ENCODE measurements around the gene ANO3. TPM values are rescaled to one million over a fixed set of nuclear protein-coding genes. Genes with fewer than 3 reads are reported as not detected.

Gene ANO3
- total RNA-seq, 1 experiment from 2014 or later: not detected

GRCh38 chr11:26621132-26621531, 289.2 kb downstream of the ANO3 start:
- no peak overlapping the region for H2AFZ ChIP-seq (ENCODE audit: low read length)
- TF ChIP-seq EZH2 (IDR thresholded peaks at IDR 0.05; ENCODE audit: low read length, unreplicated experiment) (no peak), EZH2phosphoT487 (IDR thresholded peaks at IDR 0.05; ENCODE audit: borderline replicate concordance, low read length) (no peak)
- TF ChIP-seq, protein P1, sequence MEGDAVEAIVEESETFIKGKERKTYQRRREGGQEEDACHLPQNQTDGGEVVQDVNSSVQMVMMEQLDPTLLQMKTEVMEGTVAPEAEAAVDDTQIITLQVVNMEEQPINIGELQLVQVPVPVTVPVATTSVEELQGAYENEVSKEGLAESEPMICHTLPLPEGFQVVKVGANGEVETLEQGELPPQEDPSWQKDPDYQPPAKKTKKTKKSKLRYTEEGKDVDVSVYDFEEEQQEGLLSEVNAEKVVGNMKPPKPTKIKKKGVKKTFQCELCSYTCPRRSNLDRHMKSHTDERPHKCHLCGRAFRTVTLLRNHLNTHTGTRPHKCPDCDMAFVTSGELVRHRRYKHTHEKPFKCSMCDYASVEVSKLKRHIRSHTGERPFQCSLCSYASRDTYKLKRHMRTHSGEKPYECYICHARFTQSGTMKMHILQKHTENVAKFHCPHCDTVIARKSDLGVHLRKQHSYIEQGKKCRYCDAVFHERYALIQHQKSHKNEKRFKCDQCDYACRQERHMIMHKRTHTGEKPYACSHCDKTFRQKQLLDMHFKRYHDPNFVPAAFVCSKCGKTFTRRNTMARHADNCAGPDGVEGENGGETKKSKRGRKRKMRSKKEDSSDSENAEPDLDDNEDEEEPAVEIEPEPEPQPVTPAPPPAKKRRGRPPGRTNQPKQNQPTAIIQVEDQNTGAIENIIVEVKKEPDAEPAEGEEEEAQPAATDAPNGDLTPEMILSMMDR (conservative IDR thresholded peaks at IDR 0.05; ENCODE audit: low read depth, low read length): no peak
- no peak overlapping the region for H3K9ac ChIP-seq (ENCODE audit: low read length)
- H3K4me1 ChIP-seq (ENCODE audit: insufficient read depth, low read length): no peaks in the 10 kb centered on the region
- no peaks in the 10 kb centered on the region for H3F3A ChIP-seq (ENCODE audit: low read length, unreplicated experiment)
- no peaks in the 10 kb centered on the region for H3K79me2 ChIP-seq (ENCODE audit: low read length)
- no peak overlapping the region for H3K4me2 ChIP-seq (ENCODE audit: low read length)
- H3K9me3 ChIP-seq (ENCODE audit: low read length): no peaks in the 10 kb centered on the region
- no peaks in the 10 kb centered on the region for H4K20me1 ChIP-seq (ENCODE audit: low read length)
- H3K4me3 ChIP-seq (ENCODE audit: low read length): no peak overlapping the region
- H3K36me3 ChIP-seq (ENCODE audit: low read depth, low read length): no peaks in the 10 kb centered on the region
- DNase-seq (peak; percentile 37), ATAC-seq (no peak)
- POLR2A ChIA-PET (ENCODE audit: unreplicated experiment): no interaction called here
- CTCF ChIA-PET: no interaction called here
- no TSS peak for BruUV-seq (replicated peaks)
- peak overlapping the region; percentile 42 for H3K27ac ChIP-seq (ENCODE audit: low read length)
- intact Hi-C loops (cut with micrococcal nuclease): no loop called here
- no peaks in the 10 kb centered on the region for H3K9me2 ChIP-seq (replicated peaks; ENCODE audit: low read length)
- H3K27me3 ChIP-seq (ENCODE audit: low read length): no peaks in the 10 kb centered on the region

- Histone ChIP-seq H4K20me1 (ENCODE audit: low read length) (no peaks in the 10 kb centered on the region), H3K4me1 (ENCODE audit: insufficient read depth, low read length) (no peaks in the 10 kb centered on the region), H3K9me3 (ENCODE audit: low read length) (no peaks in the 10 kb centered on the region), H3K27ac (ENCODE audit: low read length) (no peak overlapping the region), H3K9me2 (replicated peaks; ENCODE audit: low read length) (no peaks in the 10 kb centered on the region), H3K36me3 (ENCODE audit: low read depth, low read length) (no peaks in the 10 kb centered on the region), H3K4me2 (ENCODE audit: low read length) (no peak overlapping the region), H2AFZ (ENCODE audit: low read length) (no peak overlapping the region), H3K79me2 (ENCODE audit: low read length) (no peaks in the 10 kb centered on the region), H3F3A (ENCODE audit: low read length, unreplicated experiment) (no peaks in the 10 kb centered on the region), H3K9ac (ENCODE audit: low read length) (no peak overlapping the region), H3K27me3 (ENCODE audit: low read length) (no peaks in the 10 kb centered on the region), H3K4me3 (ENCODE audit: low read length) (no peak overlapping the region)
- BruUV-seq (replicated peaks): no TSS peak
- intact Hi-C loops (cut with micrococcal nuclease): no loop called here
- CTCF ChIA-PET: no interaction called here
- ATAC-seq (no peak), DNase-seq (no peak)
- POLR2A ChIA-PET (ENCODE audit: unreplicated experiment): no interaction called here
- TF ChIP-seq EZH2phosphoT487 (IDR thresholded peaks at IDR 0.05; ENCODE audit: borderline replicate concordance, low read length) (no peak), EZH2 (IDR thresholded peaks at IDR 0.05; ENCODE audit: low read length, unreplicated experiment) (no peak)
- TF ChIP-seq, protein P1 (conservative IDR thresholded peaks at IDR 0.05; ENCODE audit: low read depth, low read length): no peak
Observed at GRCh38 chr11:26622181-26622580, 290.3 kb downstream of the ANO3 start.

- Histone ChIP-seq H3K4me2 (ENCODE audit: low read length) (no peak overlapping the region), H3F3A (ENCODE audit: low read length, unreplicated experiment) (no peaks in the 10 kb centered on the region), H3K27me3 (ENCODE audit: low read length) (peaks cover 5% of the 10 kb centered on the region), H3K9me2 (replicated peaks; ENCODE audit: low read length) (no peaks in the 10 kb centered on the region), H3K9ac (ENCODE audit: low read length) (no peak overlapping the region), H3K79me2 (ENCODE audit: low read length) (no peaks in the 10 kb centered on the region), H3K9me3 (ENCODE audit: low read length) (no peaks in the 10 kb centered on the region), H3K27ac (ENCODE audit: low read length) (no peak overlapping the region), H4K20me1 (ENCODE audit: low read length) (no peaks in the 10 kb centered on the region), H2AFZ (ENCODE audit: low read length) (no peak overlapping the region), H3K4me3 (ENCODE audit: low read length) (no peak overlapping the region), H3K36me3 (ENCODE audit: low read depth, low read length) (no peaks in the 10 kb centered on the region), H3K4me1 (ENCODE audit: insufficient read depth, low read length) (no peaks in the 10 kb centered on the region)
- BruUV-seq (replicated peaks): no TSS peak
- DNase-seq: peak; percentile 10
- TF ChIP-seq EZH2phosphoT487 (IDR thresholded peaks at IDR 0.05; ENCODE audit: borderline replicate concordance, low read length) (no peak), EZH2 (IDR thresholded peaks at IDR 0.05; ENCODE audit: low read length, unreplicated experiment) (no peak)
- TF ChIP-seq, protein P1 (conservative IDR thresholded peaks at IDR 0.05; ENCODE audit: low read depth, low read length): no peak
- ChIA-PET POLR2A (ENCODE audit: unreplicated experiment) (no interaction called here), CTCF (no interaction called here)
- intact Hi-C loops (cut with micrococcal nuclease): no loop called here
- no peak for ATAC-seq
Observed at GRCh38 chr11:26623076-26623659, 291.2 kb downstream of the ANO3 start.

All from PC-3 (cell line).